PC-3 (cell line): Measurements from ENCODE around the gene VSTM4. TPM values are rescaled to one million over a fixed set of nuclear protein-coding genes. Genes with fewer than 3 reads are reported as not detected.

Experiments used
- ATAC-seq: fragments of 200-7000 bp; cut with Tn5 transposase; 2 replicates; pipeline ENCODE4 v1.9.1; 2020; ENCODE audit warnings: mild to moderate bottlenecking, moderate library complexity
- BruUV-seq: library from RNA; stranded (reverse); fragments of 400-500 nt; replicated peaks from 2 replicates; lab custom pipeline; 2021; lab: Mats Ljungman, UMichigan
- CTCF ChIA-PET: fragments of 300-600 bp; sonication (Branson Sonifier 250); formaldehyde crosslinking; loops from one replicate; lab custom pipeline; 2022; ENCODE audit warnings: antibody characterized with exemption; lab: Charles Lee
- POLR2A ChIA-PET: fragments of 300-600 bp; sonication (Branson Sonifier 250); formaldehyde crosslinking; loops from one replicate; lab custom pipeline; 2022; ENCODE audit warnings: antibody characterized with exemption; ENCODE audit not compliant: unreplicated experiment; lab: Charles Lee
- DNase-seq: peaks from one replicate; pipeline ENCODE4 v3.0.0-alpha.2; 2015
- H2AFZ ChIP-seq: fragments of 300-600 bp; sonication (generic); 2 replicates; pipeline ENCODE4 v1.6.0; 2016; ENCODE audit warnings: antibody characterized with exemption, low read length
- H3F3A ChIP-seq: fragments of 300-600 bp; sonication (generic); one replicate; pipeline ENCODE4 v1.6.0; 2017; ENCODE audit warnings: antibody characterized with exemption, low read length, control low read depth, mild to moderate bottlenecking; ENCODE audit not compliant: unreplicated experiment
- H3K27ac ChIP-seq: fragments of 300-600 bp; sonication (generic); 2 replicates; pipeline ENCODE4 v1.5.1; 2016; ENCODE audit warnings: mild to moderate bottlenecking, low read length
- H3K27me3 ChIP-seq: fragments of 300-600 bp; sonication (generic); 2 replicates; pipeline ENCODE4 v1.6.1; 2016; ENCODE audit warnings: low read length, mixed read lengths
- H3K36me3 ChIP-seq: fragments of 300-600 bp; sonication (generic); 2 replicates; pipeline ENCODE4 v1.6.1; 2016; ENCODE audit warnings: low read depth, mixed run types, low read length, mixed read lengths
- H3K4me1 ChIP-seq: fragments of 300-600 bp; sonication (generic); 2 replicates; pipeline ENCODE4 v1.5.1; 2016; ENCODE audit warnings: low read length; ENCODE audit not compliant: insufficient read depth
- H3K4me2 ChIP-seq: fragments of 300-600 bp; sonication (generic); 2 replicates; pipeline ENCODE4 v1.6.0; 2016; ENCODE audit warnings: low read length
- H3K4me3 ChIP-seq: fragments of 300-600 bp; sonication (generic); 2 replicates; pipeline ENCODE4 v1.5.1; 2016; ENCODE audit warnings: mild to moderate bottlenecking, low read length, mixed read lengths
- H3K79me2 ChIP-seq: fragments of 300-600 bp; sonication (generic); 2 replicates; pipeline ENCODE4 v1.6.1; 2017; ENCODE audit warnings: low read length, mixed read lengths
- H3K9ac ChIP-seq: fragments of 300-600 bp; sonication (generic); 2 replicates; pipeline ENCODE4 v1.6.0; 2016; ENCODE audit warnings: mild to moderate bottlenecking, low read length
- H3K9me2 ChIP-seq: fragments of 300-600 bp; sonication (generic); replicated peaks from 2 replicates; pipeline ENCODE4 v1.6.1; 2016; ENCODE audit warnings: mixed run types, low read length, mixed read lengths
- H3K9me3 ChIP-seq: fragments of 300-600 bp; sonication (generic); 2 replicates; pipeline ENCODE4 v1.6.1; 2016; ENCODE audit warnings: low read length, mixed read lengths
- H4K20me1 ChIP-seq: fragments of 300-600 bp; sonication (generic); 2 replicates; pipeline ENCODE4 v1.6.1; 2016; ENCODE audit warnings: low read length, mixed read lengths
- EZH2 ChIP-seq: fragments of 300-600 bp; sonication (generic); IDR thresholded peaks from one replicate; pipeline ENCODE4 v1.6.1; 2017; ENCODE audit warnings: antibody characterized with exemption, mild to moderate bottlenecking, low read length; ENCODE audit not compliant: unreplicated experiment
- EZH2phosphoT487 ChIP-seq: fragments of 300-600 bp; sonication (generic); IDR thresholded peaks from 2 replicates; pipeline ENCODE4 v1.6.1; 2018; ENCODE audit warnings: mild to moderate bottlenecking, antibody characterized with exemption, low read length, borderline replicate concordance
- intact Hi-C: fragments of 100-400 bp; cut with micrococcal nuclease; formaldehyde crosslinking; loops from 2 replicates; pipeline ENCODE4 v1.9.0; 2023
- total RNA-seq: library from RNA; depleted of rRNA; stranded (reverse); fragments of >200 nt; gene quantifications from 2 replicates; pipeline ENCODE4 v1.2.3, GENCODE V29; 2014
- TF ChIP-seq, protein P1 (sequence below): fragments of 300-600 bp; sonication (generic); conservative IDR thresholded peaks from 2 replicates; pipeline ENCODE4 v1.5.1; 2017; ENCODE audit warnings: antibody characterized with exemption, low read depth, mild to moderate bottlenecking, low read length

Gene VSTM4
- total RNA-seq, 1 experiment from 2014 or later: not detected

GRCh38 chr10:49158915-49159314 lies 43.6 kb upstream of the VSTM4 start:
- H3K36me3 ChIP-seq: no peaks in the 10 kb centered on the region
- peaks cover 59% of the 10 kb centered on the region for H3K27me3 ChIP-seq
- H2AFZ ChIP-seq: no peak overlapping the region
- no peaks in the 10 kb centered on the region for H4K20me1 ChIP-seq
- no peaks in the 10 kb centered on the region for H3K79me2 ChIP-seq
- ATAC-seq (no peak), DNase-seq (no peak)
- no peaks in the 10 kb centered on the region for H3K9me3 ChIP-seq
- H3F3A ChIP-seq: no peaks in the 10 kb centered on the region
- no TSS peak for BruUV-seq
- no peaks in the 10 kb centered on the region for H3K9me2 ChIP-seq
- no peak overlapping the region for H3K27ac ChIP-seq
- H3K4me2 ChIP-seq: no peak overlapping the region
- ChIA-PET POLR2A (no interaction called here), CTCF (no interaction called here)
- no peak overlapping the region for H3K9ac ChIP-seq
- H3K4me1 ChIP-seq: peaks cover 12% of the 10 kb centered on the region; the same call in 1 of the 2 replicates
- intact Hi-C loops: no loop called here
- TF ChIP-seq EZH2phosphoT487 (no peak), EZH2 (no peak)
- TF ChIP-seq, protein P1, sequence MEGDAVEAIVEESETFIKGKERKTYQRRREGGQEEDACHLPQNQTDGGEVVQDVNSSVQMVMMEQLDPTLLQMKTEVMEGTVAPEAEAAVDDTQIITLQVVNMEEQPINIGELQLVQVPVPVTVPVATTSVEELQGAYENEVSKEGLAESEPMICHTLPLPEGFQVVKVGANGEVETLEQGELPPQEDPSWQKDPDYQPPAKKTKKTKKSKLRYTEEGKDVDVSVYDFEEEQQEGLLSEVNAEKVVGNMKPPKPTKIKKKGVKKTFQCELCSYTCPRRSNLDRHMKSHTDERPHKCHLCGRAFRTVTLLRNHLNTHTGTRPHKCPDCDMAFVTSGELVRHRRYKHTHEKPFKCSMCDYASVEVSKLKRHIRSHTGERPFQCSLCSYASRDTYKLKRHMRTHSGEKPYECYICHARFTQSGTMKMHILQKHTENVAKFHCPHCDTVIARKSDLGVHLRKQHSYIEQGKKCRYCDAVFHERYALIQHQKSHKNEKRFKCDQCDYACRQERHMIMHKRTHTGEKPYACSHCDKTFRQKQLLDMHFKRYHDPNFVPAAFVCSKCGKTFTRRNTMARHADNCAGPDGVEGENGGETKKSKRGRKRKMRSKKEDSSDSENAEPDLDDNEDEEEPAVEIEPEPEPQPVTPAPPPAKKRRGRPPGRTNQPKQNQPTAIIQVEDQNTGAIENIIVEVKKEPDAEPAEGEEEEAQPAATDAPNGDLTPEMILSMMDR: no peak
- no peak overlapping the region for H3K4me3 ChIP-seq

- no peak for DNase-seq
- Histone ChIP-seq H3K27me3 (peaks cover 62% of the 10 kb centered on the region), H3K9me2 (no peaks in the 10 kb centered on the region), H3K9me3 (no peaks in the 10 kb centered on the region), H3K27ac (no peak overlapping the region), H4K20me1 (no peaks in the 10 kb centered on the region), H3K79me2 (no peaks in the 10 kb centered on the region), H3K4me1 (peaks cover 12% of the 10 kb centered on the region; the same call in 1 of the 2 replicates), H2AFZ (no peak overlapping the region), H3K36me3 (no peaks in the 10 kb centered on the region), H3F3A (no peaks in the 10 kb centered on the region), H3K9ac (no peak overlapping the region), H3K4me3 (no peak overlapping the region), H3K4me2 (no peak overlapping the region)
- ChIA-PET CTCF (no interaction called here), POLR2A (no interaction called here)
- no peak for ATAC-seq
- TF ChIP-seq, protein P1: no peak
- no peak for TF ChIP-seq EZH2phosphoT487
- no peak for TF ChIP-seq EZH2
- intact Hi-C loops: no loop called here
- no TSS peak for BruUV-seq
Observed at GRCh38 chr10:49158404-49158803, 43.1 kb upstream of the VSTM4 start.

GRCh38 chr10:49157229-49157628 lies 41.9 kb upstream of the VSTM4 start:
- Histone ChIP-seq H3K27ac (no peak overlapping the region), H3F3A (no peaks in the 10 kb centered on the region), H4K20me1 (no peaks in the 10 kb centered on the region), H3K4me3 (no peak overlapping the region), H3K9ac (no peak overlapping the region), H2AFZ (no peak overlapping the region), H3K27me3 (peaks cover 74% of the 10 kb centered on the region), H3K9me2 (no peaks in the 10 kb centered on the region), H3K4me2 (no peak overlapping the region), H3K36me3 (no peaks in the 10 kb centered on the region), H3K9me3 (no peaks in the 10 kb centered on the region), H3K4me1 (peaks cover 11% of the 10 kb centered on the region; the same call in 1 of the 2 replicates), H3K79me2 (no peaks in the 10 kb centered on the region)
- no peak for ATAC-seq
- POLR2A ChIA-PET: no interaction called here
- BruUV-seq: no TSS peak
- DNase-seq: no peak
- intact Hi-C loops: no loop called here
- no peak for TF ChIP-seq EZH2
- TF ChIP-seq, protein P1: no peak
- TF ChIP-seq EZH2phosphoT487: no peak
- CTCF ChIA-PET: no interaction called here
